NB4 (cell line): ENCODE data around the gene KDELR1.

ENCODE experiments used
- DNase-seq: peaks from one replicate; pipeline ENCODE4 v3.0.0; 2010; ENCODE audit warnings: low read depth
- H3K4me3 ChIP-seq: one replicate; pipeline ENCODE4 v1.5.1; 2011; ENCODE audit warnings: mild to moderate bottlenecking, low read depth, low read length, moderate library complexity
- MAX ChIP-seq: IDR thresholded peaks from 2 replicates; pipeline ENCODE4 v1.6.1; 2011; ENCODE audit warnings: low read depth, low read length
- MYC ChIP-seq: IDR thresholded peaks from 2 replicates; pipeline ENCODE4 v1.6.1; 2011; ENCODE audit warnings: low read depth, low read length
- POLR2A ChIP-seq: IDR thresholded peaks from 2 replicates; pipeline ENCODE4 v1.6.1; 2011; ENCODE audit warnings: mild to moderate bottlenecking; ENCODE audit not compliant: insufficient read length; ENCODE audit errors: extremely low read depth
- TF ChIP-seq, protein P1 (sequence below): IDR thresholded peaks from one replicate; pipeline ENCODE4 v1.5.1; 2012; ENCODE audit warnings: low read depth, low read length

The KDELR1 gene

GRCh38 chr19:48419158-48419920 lies 28.0 kb upstream of the KDELR1 start:
- no peak overlapping the region for H3K4me3 ChIP-seq
- peak; percentile 91 for DNase-seq
- TF ChIP-seq, protein P1, sequence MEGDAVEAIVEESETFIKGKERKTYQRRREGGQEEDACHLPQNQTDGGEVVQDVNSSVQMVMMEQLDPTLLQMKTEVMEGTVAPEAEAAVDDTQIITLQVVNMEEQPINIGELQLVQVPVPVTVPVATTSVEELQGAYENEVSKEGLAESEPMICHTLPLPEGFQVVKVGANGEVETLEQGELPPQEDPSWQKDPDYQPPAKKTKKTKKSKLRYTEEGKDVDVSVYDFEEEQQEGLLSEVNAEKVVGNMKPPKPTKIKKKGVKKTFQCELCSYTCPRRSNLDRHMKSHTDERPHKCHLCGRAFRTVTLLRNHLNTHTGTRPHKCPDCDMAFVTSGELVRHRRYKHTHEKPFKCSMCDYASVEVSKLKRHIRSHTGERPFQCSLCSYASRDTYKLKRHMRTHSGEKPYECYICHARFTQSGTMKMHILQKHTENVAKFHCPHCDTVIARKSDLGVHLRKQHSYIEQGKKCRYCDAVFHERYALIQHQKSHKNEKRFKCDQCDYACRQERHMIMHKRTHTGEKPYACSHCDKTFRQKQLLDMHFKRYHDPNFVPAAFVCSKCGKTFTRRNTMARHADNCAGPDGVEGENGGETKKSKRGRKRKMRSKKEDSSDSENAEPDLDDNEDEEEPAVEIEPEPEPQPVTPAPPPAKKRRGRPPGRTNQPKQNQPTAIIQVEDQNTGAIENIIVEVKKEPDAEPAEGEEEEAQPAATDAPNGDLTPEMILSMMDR = no peak
- TF ChIP-seq MAX (no peak), MYC (peak; percentile 91), POLR2A (peak; percentile 9)

DNA sequence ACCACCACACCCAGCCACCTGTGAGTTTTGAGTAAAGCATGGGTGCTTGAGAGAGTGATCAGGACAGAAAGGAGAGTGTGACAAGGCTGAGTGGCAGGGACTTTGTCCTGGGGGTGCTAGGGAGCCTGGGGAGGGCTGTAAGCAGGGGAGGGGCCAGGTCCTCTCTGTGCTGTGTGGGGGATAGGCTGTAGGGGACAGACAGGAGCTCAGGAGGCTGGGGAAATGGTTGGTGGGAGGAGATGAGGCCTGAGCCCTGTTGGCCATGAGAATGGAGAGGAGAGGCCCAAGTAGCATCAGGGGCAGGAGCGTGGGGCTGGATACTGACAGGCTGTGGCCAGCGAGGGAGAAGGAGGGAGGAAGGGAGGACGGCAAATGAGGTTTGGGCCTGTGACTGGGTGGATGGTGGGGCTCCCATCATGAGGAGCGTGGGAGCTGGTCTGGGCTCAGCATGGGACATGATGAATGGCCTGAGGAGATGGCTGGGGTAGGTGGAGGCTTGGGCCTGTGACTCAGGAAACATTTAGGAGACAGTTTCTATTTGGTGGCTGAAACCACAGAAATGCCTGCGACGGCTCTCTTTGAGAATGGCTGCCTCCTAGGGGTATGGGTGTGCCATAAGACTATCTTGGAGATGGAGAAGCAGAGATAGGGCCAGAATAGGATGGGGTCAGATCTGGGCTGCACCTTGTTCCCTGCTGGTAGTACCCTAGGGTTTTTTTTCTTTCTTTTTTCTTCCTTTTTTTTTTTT lies 27.1 kb upstream of the KDELR1 start:
- no peak overlapping the region for H3K4me3 ChIP-seq

GRCh38 chr19:48417421-48417820 lies 26.1 kb upstream of the KDELR1 start:
- no peak for TF ChIP-seq MAX
- no peak for DNase-seq
- H3K4me3 ChIP-seq = no peak overlapping the region

More for the DNA sequence above, 27.1 kb upstream of the KDELR1 start:
- TF ChIP-seq POLR2A = no peak
- TF ChIP-seq, protein P1 = peak; percentile 54
- TF ChIP-seq MAX = peak; percentile 49; the same call in 1 of the 2 replicates
- TF ChIP-seq MYC = peak; percentile 12; the same call in 1 of the 2 replicates
- DNase-seq = peak; percentile 86

DNA sequence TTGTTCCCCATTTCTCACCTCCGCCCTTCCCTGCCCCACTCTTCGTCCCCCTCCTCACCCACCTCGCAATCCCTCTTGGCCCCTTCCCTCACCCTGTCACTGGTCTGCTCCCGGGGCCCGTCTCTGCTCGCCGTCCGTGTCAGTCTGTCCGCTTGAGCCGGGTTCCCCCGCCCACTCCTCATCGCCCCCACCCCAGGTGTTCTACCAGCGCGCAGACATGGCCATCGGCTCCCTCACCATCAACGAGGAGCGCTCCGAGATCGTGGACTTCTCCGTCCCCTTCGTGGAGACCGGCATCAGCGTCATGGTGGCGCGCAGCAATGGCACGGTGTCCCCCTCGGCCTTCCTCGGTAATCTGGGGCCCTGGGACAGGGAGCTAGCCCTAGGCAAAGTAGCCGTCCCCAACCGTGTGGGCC lies 24.5 kb upstream of the KDELR1 start:
- peak; percentile 20 for DNase-seq
- H3K4me3 ChIP-seq = no peak overlapping the region
- no peak for TF ChIP-seq POLR2A
- TF ChIP-seq, protein P1 = no peak
- no peak for TF ChIP-seq MAX
- TF ChIP-seq MYC = no peak

- H3K4me3 ChIP-seq = no peak overlapping the region
- DNase-seq = peak; percentile 94
Measured at GRCh38 chr19:48415395-48415794, 24.0 kb upstream of the KDELR1 start.

More at GRCh38 chr19:48415395-48415794, 24.0 kb upstream of the KDELR1 start:
- TF ChIP-seq, protein P1 = no peak
- no peak for TF ChIP-seq MYC
- no peak for TF ChIP-seq POLR2A
- TF ChIP-seq MAX = no peak
